GM12878 (cell line): ENCODE results near the gene COX5A. TPM values are rescaled to one million over a fixed set of nuclear protein-coding genes. Genes with fewer than 3 reads are reported as not detected.

ENCODE experiments used
- ATAC-seq: fragments of 200-7000 bp; cut with Tn5 transposase; 3 replicates; pipeline ENCODE4 v1.9.1; 2020; ENCODE audit warnings: mild to moderate bottlenecking, moderate library complexity
- BruUV-seq: library from RNA; stranded (reverse); fragments of 400-500 nt; replicated peaks from 2 replicates; lab custom pipeline; 2021; lab: Mats Ljungman, UMichigan
- CTCF ChIA-PET: fragments of 300-600 bp; sonication (Branson Sonifier 250); formaldehyde crosslinking; extraction: SDS; loops from one replicate; lab custom pipeline; 2021; ENCODE audit warnings: inconsistent platforms; lab: Yijun Ruan, JAX
- POLR2A ChIA-PET: fragments of 350-600 bp; formaldehyde crosslinking; extraction: SDS; loops from one replicate; lab custom pipeline; 2021; ENCODE audit warnings: inconsistent platforms; lab: Charles Lee
- RAD21 ChIA-PET: fragments of 300-600 bp; sonication (Branson Sonifier 250); formaldehyde crosslinking; loops from one replicate; lab custom pipeline; 2023; ENCODE audit warnings: antibody characterized with exemption; ENCODE audit not compliant: unreplicated experiment; lab: Charles Lee
- SMC1A ChIA-PET: fragments of 300-600 bp; sonication (Branson Sonifier 250); formaldehyde crosslinking; loops from one replicate; lab custom pipeline; 2023; ENCODE audit not compliant: unreplicated experiment, uncharacterized antibody; lab: Charles Lee
- DNase-seq: peaks from one replicate; pipeline ENCODE4 v3.0.0-alpha.2; 2011; ENCODE audit warnings: low read depth, low spot score
- FAIRE-seq: peaks from 3 replicates; lab custom pipeline; 2011; peaks lifted over from hg19 to GRCh38; lab: Jason Lieb, UNC
- H2AFZ ChIP-seq: 2 replicates; pipeline ENCODE4 v1.6.0; 2011; ENCODE audit warnings: low read depth, low read length, control low read depth; ENCODE audit not compliant: control insufficient read depth
- H3K27ac ChIP-seq: 2 replicates; pipeline ENCODE4 v1.5.1; 2011; ENCODE audit warnings: control low read depth; ENCODE audit not compliant: control insufficient read depth, insufficient read depth
- H3K27me3 ChIP-seq, 2 experiments: replicated peaks in 1 of 2; 2 replicates each; pipeline versions ENCODE4 v1.6.0 to v1.6.1; 2011; ENCODE audit warnings: low read length in 1 of 2; ENCODE audit not compliant: control insufficient read depth in 2 of 2, insufficient read depth in 2 of 2
- H3K36me3 ChIP-seq, 2 experiments: 2 replicates each; pipeline ENCODE4 v1.5.1; 2011; ENCODE audit warnings: low read length in 1 of 2; ENCODE audit not compliant: control insufficient read depth in 2 of 2, insufficient read depth in 2 of 2
- H3K4me1 ChIP-seq: 2 replicates; pipeline ENCODE4 v1.6.1; 2011; ENCODE audit warnings: mild to moderate bottlenecking, low read length, moderate library complexity, mixed read lengths; ENCODE audit not compliant: control insufficient read depth, insufficient read depth
- H3K4me2 ChIP-seq: 2 replicates; pipeline ENCODE4 v1.6.0; 2011; ENCODE audit warnings: control low read depth; ENCODE audit not compliant: control insufficient read depth, insufficient read depth
- H3K4me3 ChIP-seq: fragments of 200-600 bp; sonication (generic); 2 replicates; pipeline ENCODE4 v1.5.1; 2016
- H3K79me2 ChIP-seq: 2 replicates; pipeline ENCODE4 v1.6.0; 2011; ENCODE audit warnings: low read length; ENCODE audit not compliant: control insufficient read depth, insufficient read depth
- H3K9ac ChIP-seq: 2 replicates; pipeline ENCODE4 v1.8.0; 2011; ENCODE audit warnings: low read length, control low read depth, mixed read lengths; ENCODE audit not compliant: control insufficient read depth, insufficient read depth
- H3K9me3 ChIP-seq: replicated peaks from 3 replicates; pipeline ENCODE4 v1.5.1; 2011; ENCODE audit warnings: mild to moderate bottlenecking, low read length; ENCODE audit not compliant: control insufficient read depth, insufficient read depth
- H4K20me1 ChIP-seq: 2 replicates; pipeline ENCODE4 v1.6.0; 2011; ENCODE audit not compliant: control insufficient read depth, insufficient read depth
- BACH1 ChIP-seq: fragments of 450-650 bp; IDR thresholded peaks from 2 replicates; pipeline ENCODE4 v1.6.1; 2017; ENCODE audit warnings: mild to moderate bottlenecking, borderline replicate concordance
- BMI1 ChIP-seq: fragments of 450-650 bp; IDR thresholded peaks from 2 replicates; pipeline ENCODE4 v1.6.1; 2016; ENCODE audit warnings: mild to moderate bottlenecking, moderate library complexity, borderline replicate concordance
- ETV6 ChIP-seq, 2 experiments: fragments of 450-650 bp in 1 of 2; IDR thresholded peaks in 1 of 2; conservative IDR thresholded peaks in 1 of 2; 2 replicates each; pipeline ENCODE4 v1.6.1; 2014; ENCODE audit warnings: antibody characterized with exemption in 1 of 2, borderline replicate concordance in 1 of 2, low read depth in 1 of 2, mild to moderate bottlenecking in 1 of 2, moderate library complexity in 1 of 2
- HDAC2 ChIP-seq: fragments of 200-600 bp; sonication (generic); IDR thresholded peaks from 2 replicates; pipeline ENCODE4 v1.6.1; 2017
- JUND ChIP-seq: IDR thresholded peaks from 2 replicates; pipeline ENCODE4 v1.6.1; 2012; ENCODE audit warnings: low read depth, mild to moderate bottlenecking, low read length, improper control_type of control experiment, moderate library complexity
- MEF2A ChIP-seq: IDR thresholded peaks from 2 replicates; pipeline ENCODE4 v1.6.1; 2011; ENCODE audit warnings: low read depth, mild to moderate bottlenecking, low read length, moderate library complexity; ENCODE audit not compliant: insufficient read depth
- MTA3 ChIP-seq: IDR thresholded peaks from 2 replicates; pipeline ENCODE4 v1.6.1; 2012; ENCODE audit warnings: low read length, inconsistent platforms, borderline replicate concordance
- MYC ChIP-seq: IDR thresholded peaks from 2 replicates; pipeline ENCODE4 v1.6.1; 2011; ENCODE audit warnings: mild to moderate bottlenecking, low read length, moderate library complexity, inconsistent platforms; ENCODE audit not compliant: insufficient read depth, insufficient replicate concordance, insufficient read length, severe bottlenecking
- RFX5 ChIP-seq: IDR thresholded peaks from 2 replicates; pipeline ENCODE4 v1.6.1; 2011; ENCODE audit warnings: low read depth, low read length, improper control_type of control experiment
- SMAD1 ChIP-seq: fragments of 450-650 bp; IDR thresholded peaks from 2 replicates; pipeline ENCODE4 v1.6.1; 2018; ENCODE audit warnings: mild to moderate bottlenecking, low read depth; ENCODE audit not compliant: partially characterized antibody
- SMC3 ChIP-seq: IDR thresholded peaks from 2 replicates; pipeline ENCODE4 v1.6.1; 2011; ENCODE audit warnings: low read length, improper control_type of control experiment, borderline replicate concordance
- ZNF622 ChIP-seq: fragments of 450-650 bp; IDR thresholded peaks from 2 replicates; pipeline ENCODE4 v1.6.1; 2017; ENCODE audit warnings: mild to moderate bottlenecking, inconsistent platforms
- WGBS: methylation state at CpG from one replicate; pipeline ENCODE4 v1.1.6; 2016; ENCODE audit warnings: low lambda C conversion rate; ENCODE audit not compliant: insufficient replicate concordance, insufficient coverage; ENCODE audit errors: missing lambda C conversion rate; 5-methylcytosine and 5-hydroxymethylcytosine counted together
- in situ Hi-C: fragments of 300-500 bp; cut with MboI; formaldehyde crosslinking; loops from 9 replicates; pipeline ENCODE4 v1.14.3; 2018; ENCODE audit warnings: mixed read lengths
- intact Hi-C: fragments of 100-400 bp; cut with micrococcal nuclease; formaldehyde crosslinking; loops from one replicate; pipeline ENCODE4 v1.14.2; 2022; ENCODE audit not compliant: unreplicated experiment
- polyA plus RNA-seq, 11 experiments: library from polyadenylated mRNA; depleted of rRNA in 4 of 11; unstranded in 6 of 11; stranded (reverse) in 5 of 11; fragments of >200 nt; fragmentation: Nextera tagmentation in 4 of 11; fragmentation: Illumina TruSeq in 1 of 11; extraction: Ambion mirVana in 4 of 11; extraction: Trizol in 1 of 11; gene quantifications; 1 replicate in 1 of 11; 2 replicates in 10 of 11; pipeline versions ENCODE4 v1.2.1 to v1.2.3, GENCODE V29; 2011 to 2016; ENCODE audit warnings: inconsistent platforms in 2 of 11, missing spikeins in 2 of 11, low read depth in 1 of 11
- total RNA-seq, 4 experiments: library from RNA; depleted of rRNA in 3 of 4; stranded (reverse); fragments of >200 nt in 3 of 4; fragmentation: Illumina TruSeq in 1 of 4; extraction: Trizol in 1 of 4; gene quantifications; 2 replicates each; pipeline versions ENCODE4 v1.2.1 to v1.2.3, GENCODE V29; 2013 to 2021
- TF ChIP-seq, protein P1 (sequence below): fragments of 450-650 bp; IDR thresholded peaks from 2 replicates; pipeline ENCODE4 v1.6.1; 2017; ENCODE audit warnings: antibody characterized with exemption, mild to moderate bottlenecking, moderate library complexity
- TF ChIP-seq, protein P2 (sequence below): fragments of 450-650 bp; IDR thresholded peaks from 2 replicates; pipeline ENCODE4 v1.6.1; 2017; ENCODE audit warnings: low read depth, mild to moderate bottlenecking, moderate library complexity
- TF ChIP-seq, protein P3 (sequence below): IDR thresholded peaks from 2 replicates; pipeline ENCODE4 v1.6.1; 2011; ENCODE audit warnings: mild to moderate bottlenecking, low read depth, low read length, moderate library complexity; ENCODE audit not compliant: insufficient replicate concordance
- TF ChIP-seq, protein P4 (sequence below): IDR thresholded peaks from 2 replicates; pipeline ENCODE4 v1.6.1; 2011; ENCODE audit warnings: low read depth, mild to moderate bottlenecking, low read length, moderate library complexity, borderline replicate concordance; ENCODE audit errors: extremely low read depth
- TF ChIP-seq, protein P5 (sequence below): fragments of 450-650 bp; IDR thresholded peaks from 2 replicates; pipeline ENCODE4 v1.6.1; 2017; ENCODE audit warnings: borderline replicate concordance

COX5A gene
- total and polyA plus RNA-seq, 10 of the 15 experiments (the other 5 are each of a cell fraction or from before 2014, with no cell fraction given): 84.5 to 1,218 (median 392) TPM

DNA sequence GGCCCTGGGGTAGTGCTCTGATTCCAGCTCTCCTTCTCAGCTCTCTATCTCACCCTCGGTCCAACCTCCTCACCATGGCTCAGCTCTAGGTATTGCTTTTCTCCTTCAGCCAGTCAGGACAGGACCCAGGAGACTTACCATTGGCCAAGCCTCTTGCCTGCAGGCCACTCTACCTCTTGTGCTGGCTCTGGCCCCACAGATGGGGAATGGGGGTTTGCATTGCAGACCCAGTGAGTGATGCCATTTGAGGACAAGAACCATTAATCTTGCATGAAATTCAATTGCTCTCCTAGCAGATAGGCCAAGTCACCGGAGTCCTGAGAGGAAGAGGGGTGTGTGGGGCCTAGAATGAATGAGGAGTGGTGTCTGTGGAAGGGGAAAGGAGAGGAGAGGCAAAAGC is 24.8 kb upstream of the COX5A start:
- peaks cover 7 to 10% of the 10 kb centered on the region in 2 experiments for H3K27me3 ChIP-seq
- SMC1A ChIA-PET: no interaction called here
- H3K4me3 ChIP-seq: no peak overlapping the region
- no peaks in the 10 kb centered on the region for H3K79me2 ChIP-seq
- DNase-seq (no peak), FAIRE-seq (no peak), ATAC-seq (no peak)
- CTCF ChIA-PET: interaction anchor here (0.7 to 3.7 kb wide), 5 partner anchors 12 to 328 kb away, joined by 3 to 24 read pairs (median 5); no protein-coding TSS in a partner anchor
- H3K27ac ChIP-seq: no peak overlapping the region
- no TSS peak for BruUV-seq
- intact Hi-C loops: no loop called here
- peaks cover 16% of the 10 kb centered on the region for H3K4me1 ChIP-seq
- H3K36me3 ChIP-seq: no peaks in the 10 kb centered on the region
- H2AFZ ChIP-seq: no peak overlapping the region
- POLR2A ChIA-PET: no interaction called here
- RAD21 ChIA-PET: no interaction called here
- no peaks in the 10 kb centered on the region for H4K20me1 ChIP-seq
- H3K9me3 ChIP-seq: no peaks in the 10 kb centered on the region
- in situ Hi-C loops: no loop called here
- H3K4me2 ChIP-seq: no peak overlapping the region
- no peak overlapping the region for H3K9ac ChIP-seq
- WGBS: 43% methylated on average over 2 of the region's 2 CpGs
- TF ChIP-seq, protein P1, sequence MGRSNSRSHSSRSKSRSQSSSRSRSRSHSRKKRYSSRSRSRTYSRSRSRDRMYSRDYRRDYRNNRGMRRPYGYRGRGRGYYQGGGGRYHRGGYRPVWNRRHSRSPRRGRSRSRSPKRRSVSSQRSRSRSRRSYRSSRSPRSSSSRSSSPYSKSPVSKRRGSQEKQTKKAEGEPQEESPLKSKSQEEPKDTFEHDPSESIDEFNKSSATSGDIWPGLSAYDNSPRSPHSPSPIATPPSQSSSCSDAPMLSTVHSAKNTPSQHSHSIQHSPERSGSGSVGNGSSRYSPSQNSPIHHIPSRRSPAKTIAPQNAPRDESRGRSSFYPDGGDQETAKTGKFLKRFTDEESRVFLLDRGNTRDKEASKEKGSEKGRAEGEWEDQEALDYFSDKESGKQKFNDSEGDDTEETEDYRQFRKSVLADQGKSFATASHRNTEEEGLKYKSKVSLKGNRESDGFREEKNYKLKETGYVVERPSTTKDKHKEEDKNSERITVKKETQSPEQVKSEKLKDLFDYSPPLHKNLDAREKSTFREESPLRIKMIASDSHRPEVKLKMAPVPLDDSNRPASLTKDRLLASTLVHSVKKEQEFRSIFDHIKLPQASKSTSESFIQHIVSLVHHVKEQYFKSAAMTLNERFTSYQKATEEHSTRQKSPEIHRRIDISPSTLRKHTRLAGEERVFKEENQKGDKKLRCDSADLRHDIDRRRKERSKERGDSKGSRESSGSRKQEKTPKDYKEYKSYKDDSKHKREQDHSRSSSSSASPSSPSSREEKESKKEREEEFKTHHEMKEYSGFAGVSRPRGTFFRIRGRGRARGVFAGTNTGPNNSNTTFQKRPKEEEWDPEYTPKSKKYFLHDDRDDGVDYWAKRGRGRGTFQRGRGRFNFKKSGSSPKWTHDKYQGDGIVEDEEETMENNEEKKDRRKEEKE: no peak
- TF ChIP-seq, protein P2, sequence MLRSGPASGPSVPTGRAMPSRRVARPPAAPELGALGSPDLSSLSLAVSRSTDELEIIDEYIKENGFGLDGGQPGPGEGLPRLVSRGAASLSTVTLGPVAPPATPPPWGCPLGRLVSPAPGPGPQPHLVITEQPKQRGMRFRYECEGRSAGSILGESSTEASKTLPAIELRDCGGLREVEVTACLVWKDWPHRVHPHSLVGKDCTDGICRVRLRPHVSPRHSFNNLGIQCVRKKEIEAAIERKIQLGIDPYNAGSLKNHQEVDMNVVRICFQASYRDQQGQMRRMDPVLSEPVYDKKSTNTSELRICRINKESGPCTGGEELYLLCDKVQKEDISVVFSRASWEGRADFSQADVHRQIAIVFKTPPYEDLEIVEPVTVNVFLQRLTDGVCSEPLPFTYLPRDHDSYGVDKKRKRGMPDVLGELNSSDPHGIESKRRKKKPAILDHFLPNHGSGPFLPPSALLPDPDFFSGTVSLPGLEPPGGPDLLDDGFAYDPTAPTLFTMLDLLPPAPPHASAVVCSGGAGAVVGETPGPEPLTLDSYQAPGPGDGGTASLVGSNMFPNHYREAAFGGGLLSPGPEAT: no peak
- TF ChIP-seq MEF2A (no peak), MTA3 (no peak), HDAC2 (no peak), BACH1 (no peak), MYC (no peak), RFX5 (no peak), ETV6 (conservative IDR thresholded peaks at IDR 0.05 in 1 of 2, IDR thresholded peaks at IDR 0.05 in 1 of 2; ENCODE audit: borderline replicate concordance in 1 of 2, low read depth in 1 of 2) (no peak), BMI1 (no peak), SMAD1 (no peak), JUND (no peak), ZNF622 (no peak), SMC3 (no peak)
- TF ChIP-seq, protein P3, sequence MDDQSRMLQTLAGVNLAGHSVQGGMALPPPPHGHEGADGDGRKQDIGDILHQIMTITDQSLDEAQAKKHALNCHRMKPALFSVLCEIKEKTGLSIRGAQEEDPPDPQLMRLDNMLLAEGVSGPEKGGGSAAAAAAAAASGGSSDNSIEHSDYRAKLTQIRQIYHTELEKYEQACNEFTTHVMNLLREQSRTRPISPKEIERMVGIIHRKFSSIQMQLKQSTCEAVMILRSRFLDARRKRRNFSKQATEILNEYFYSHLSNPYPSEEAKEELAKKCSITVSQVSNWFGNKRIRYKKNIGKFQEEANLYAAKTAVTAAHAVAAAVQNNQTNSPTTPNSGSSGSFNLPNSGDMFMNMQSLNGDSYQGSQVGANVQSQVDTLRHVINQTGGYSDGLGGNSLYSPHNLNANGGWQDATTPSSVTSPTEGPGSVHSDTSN: no peak
- TF ChIP-seq, protein P4, sequence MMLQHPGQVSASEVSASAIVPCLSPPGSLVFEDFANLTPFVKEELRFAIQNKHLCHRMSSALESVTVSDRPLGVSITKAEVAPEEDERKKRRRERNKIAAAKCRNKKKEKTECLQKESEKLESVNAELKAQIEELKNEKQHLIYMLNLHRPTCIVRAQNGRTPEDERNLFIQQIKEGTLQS: no peak
- TF ChIP-seq, protein P5, sequence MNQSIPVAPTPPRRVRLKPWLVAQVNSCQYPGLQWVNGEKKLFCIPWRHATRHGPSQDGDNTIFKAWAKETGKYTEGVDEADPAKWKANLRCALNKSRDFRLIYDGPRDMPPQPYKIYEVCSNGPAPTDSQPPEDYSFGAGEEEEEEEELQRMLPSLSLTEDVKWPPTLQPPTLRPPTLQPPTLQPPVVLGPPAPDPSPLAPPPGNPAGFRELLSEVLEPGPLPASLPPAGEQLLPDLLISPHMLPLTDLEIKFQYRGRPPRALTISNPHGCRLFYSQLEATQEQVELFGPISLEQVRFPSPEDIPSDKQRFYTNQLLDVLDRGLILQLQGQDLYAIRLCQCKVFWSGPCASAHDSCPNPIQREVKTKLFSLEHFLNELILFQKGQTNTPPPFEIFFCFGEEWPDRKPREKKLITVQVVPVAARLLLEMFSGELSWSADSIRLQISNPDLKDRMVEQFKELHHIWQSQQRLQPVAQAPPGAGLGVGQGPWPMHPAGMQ: no peak
